ENCODE data around the gene SPATA45. TPM values are rescaled to one million over a fixed set of nuclear protein-coding genes. Genes with fewer than 3 reads are reported as not detected.

Gene SPATA45
- total and polyA plus RNA-seq, 2 of the 8 experiments (the other 6 are each of a cell fraction or from before 2014, with no cell fraction given): 0.21 to 0.65 TPM

GRCh38 chr1:212828395-212828794, 19.1 kb downstream of the SPATA45 start:
- no peaks in the 10 kb centered on the region for H3K23me2 ChIP-seq (ENCODE audit: low read depth, low read length)
- H4K20me1 ChIP-seq (replicated peaks in 1 of 2; ENCODE audit: control insufficient read depth in 1 of 2, insufficient read depth in 2 of 2, low read length in 2 of 2): no peaks in the 10 kb centered on the region
- H3K14ac ChIP-seq (ENCODE audit: insufficient read length): no peak overlapping the region
- H3K27me3 ChIP-seq (replicated peaks in 1 of 4; ENCODE audit: control insufficient read depth in 3 of 4, extremely low read depth in 1 of 4, insufficient read depth in 3 of 4, low read length in 3 of 4): no peaks in the 10 kb centered on the region
- no peak overlapping the region for H3K4me2 ChIP-seq (ENCODE audit: insufficient read depth in 1 of 2, low read depth in 2 of 2, low read length in 2 of 2)
- no peak overlapping the region for H3K27ac ChIP-seq (ENCODE audit: low read depth, low read length)
- no peak overlapping the region for H2AFZ ChIP-seq (ENCODE audit: low read length)
- no peak overlapping the region for H3K23ac ChIP-seq (ENCODE audit: insufficient read length)
- no peak overlapping the region for H4K91ac ChIP-seq (replicated peaks; ENCODE audit: insufficient read length, low read length)
- no peak overlapping the region for H3K18ac ChIP-seq (ENCODE audit: extremely low read depth, low read length)
- H3K79me1 ChIP-seq (ENCODE audit: low read depth, low read length): no peaks in the 10 kb centered on the region
- no peaks in the 10 kb centered on the region for H3K79me2 ChIP-seq (ENCODE audit: control insufficient read depth in 1 of 2, insufficient read depth in 2 of 2, low read length in 2 of 2)
- H3K4me1 ChIP-seq (replicated peaks in 1 of 4; ENCODE audit: control insufficient read depth in 3 of 4, insufficient read depth in 4 of 4, low read length in 3 of 4): peaks cover 0 to 2% (median 0%) of the 10 kb centered on the region in 4 experiments; a peak in 1 of 7 replicates
- no peak overlapping the region for H4K5ac ChIP-seq (ENCODE audit: insufficient read length, low read depth, low read length)
- no peak overlapping the region for H2BK120ac ChIP-seq (replicated peaks; ENCODE audit: low read depth, low read length)
- no peak overlapping the region for H3K4ac ChIP-seq (replicated peaks; ENCODE audit: insufficient read length, low read depth, low read length)
- no peak for DNase-seq (ENCODE audit: low read depth in 1 of 2, low spot score in 2 of 2)
- H3K56ac ChIP-seq (replicated peaks; ENCODE audit: insufficient read length, low read depth, low read length): no peak overlapping the region
- ChIA-PET CTCF (ENCODE audit: partially characterized antibody) (interaction anchor here (0.9 to 2.9 kb wide), 3 partner anchors 9 to 88 kb away, joined by 3 to 12 read pairs (median 3); no protein-coding TSS in a partner anchor), POLR2A (ENCODE audit: partially characterized antibody) (interaction anchor here (0.6 to 2.3 kb wide), 6 partner anchors 10 to 71 kb away, joined by 3 to 8 read pairs (median 4); no protein-coding TSS in a partner anchor)
- no peaks in the 10 kb centered on the region; a peak in 1 of 8 replicates for H3K36me3 ChIP-seq (ENCODE audit: control insufficient read depth in 2 of 4, insufficient read depth in 4 of 4, low read length in 3 of 4)
- no peak overlapping the region for H2AK5ac ChIP-seq (ENCODE audit: low read depth, low read length)
- no peak for FAIRE-seq
- H3K9me3 ChIP-seq (ENCODE audit: insufficient read depth in 2 of 2, low read depth in 1 of 2, low read length in 1 of 2): no peaks in the 10 kb centered on the region
- no peak overlapping the region for H3K9ac ChIP-seq (replicated peaks in 1 of 4; ENCODE audit: extremely low read depth in 1 of 4, low read depth in 3 of 4, low read length in 3 of 4)
- no peak overlapping the region for H2BK5ac ChIP-seq (ENCODE audit: low read depth, low read length)
- H3K4me3 ChIP-seq (ENCODE audit: extremely low read depth in 1 of 4, insufficient read depth in 2 of 4, low read depth in 3 of 4, low read length in 4 of 4): no peak overlapping the region
- H2BK20ac ChIP-seq (ENCODE audit: low read length): no peak overlapping the region
- H2BK15ac ChIP-seq (ENCODE audit: low read length): no peak overlapping the region
- H4K8ac ChIP-seq (ENCODE audit: extremely low read depth, insufficient read depth, low read length): no peak overlapping the region
- 88% methylated on average over 2 of the region's 2 CpGs; no CpG with 5 or more reads in 1 of the 2 experiments for WGBS, 2 experiments (ENCODE audit: extremely low coverage in 1 of 2, insufficient coverage in 1 of 2, insufficient read length in 1 of 2, insufficient replicate concordance in 2 of 2, low coverage in 1 of 2, low lambda C conversion rate in 2 of 2, missing lambda C conversion rate in 1 of 2)
- H2BK12ac ChIP-seq (ENCODE audit: low read depth, low read length): no peak overlapping the region
- TF ChIP-seq JUND (IDR thresholded peaks at IDR 0.05; ENCODE audit: low read length) (no peak), SUZ12 (IDR thresholded peaks at IDR 0.05; ENCODE audit: low read length) (no peak), GTF2F1 (IDR thresholded peaks at IDR 0.05; ENCODE audit: borderline replicate concordance, low read depth, low read length) (no peak), RAD21 (IDR thresholded peaks at IDR 0.05 in 1 of 2, conservative IDR thresholded peaks at IDR 0.05 in 1 of 2; ENCODE audit: low read depth in 2 of 2, low read length in 2 of 2) (no peak), HDAC6 (IDR thresholded peaks at IDR 0.05; ENCODE audit: low read depth, low read length) (no peak), SP2 (IDR thresholded peaks at IDR 0.05; ENCODE audit: low read length) (no peak), CBX5 (IDR thresholded peaks at IDR 0.05; ENCODE audit: low read depth, low read length) (no peak), TEAD4 (IDR thresholded peaks at IDR 0.05; ENCODE audit: low read depth, low read length) (no peak), BRCA1 (IDR thresholded peaks at IDR 0.05; ENCODE audit: low read depth, low read length) (no peak), POU5F1 (IDR thresholded peaks at IDR 0.05; ENCODE audit: low read depth, low read length) (no peak), RBBP5 (IDR thresholded peaks at IDR 0.05; ENCODE audit: borderline replicate concordance, low read depth, low read length) (no peak), TCF12 (IDR thresholded peaks at IDR 0.05; ENCODE audit: low read depth, low read length) (no peak), SAP30 (IDR thresholded peaks at IDR 0.05; ENCODE audit: insufficient read depth, insufficient replicate concordance, low read length) (no peak), ATF3 (IDR thresholded peaks at IDR 0.05; ENCODE audit: insufficient read depth, low read depth, low read length) (no peak)

Measured in H1 (cell line).